22Rv1 (cell line): Measurements from ENCODE around the gene YTHDF1.

Experiments
- H3K27ac ChIP-seq: fragments of 450-650 bp; 2 replicates; pipeline ENCODE4 v1.5.1; 2017
- ZFX ChIP-seq: fragments of 450-650 bp; IDR thresholded peaks from 2 replicates; pipeline ENCODE4 v1.6.1; 2017; ENCODE audit warnings: antibody characterized with exemption, borderline replicate concordance
- TF ChIP-seq, protein P1 (sequence below): fragments of 450-650 bp; IDR thresholded peaks from 2 replicates; pipeline ENCODE4 v1.5.1; 2017; ENCODE audit warnings: mild to moderate bottlenecking

Gene YTHDF1

DNA sequence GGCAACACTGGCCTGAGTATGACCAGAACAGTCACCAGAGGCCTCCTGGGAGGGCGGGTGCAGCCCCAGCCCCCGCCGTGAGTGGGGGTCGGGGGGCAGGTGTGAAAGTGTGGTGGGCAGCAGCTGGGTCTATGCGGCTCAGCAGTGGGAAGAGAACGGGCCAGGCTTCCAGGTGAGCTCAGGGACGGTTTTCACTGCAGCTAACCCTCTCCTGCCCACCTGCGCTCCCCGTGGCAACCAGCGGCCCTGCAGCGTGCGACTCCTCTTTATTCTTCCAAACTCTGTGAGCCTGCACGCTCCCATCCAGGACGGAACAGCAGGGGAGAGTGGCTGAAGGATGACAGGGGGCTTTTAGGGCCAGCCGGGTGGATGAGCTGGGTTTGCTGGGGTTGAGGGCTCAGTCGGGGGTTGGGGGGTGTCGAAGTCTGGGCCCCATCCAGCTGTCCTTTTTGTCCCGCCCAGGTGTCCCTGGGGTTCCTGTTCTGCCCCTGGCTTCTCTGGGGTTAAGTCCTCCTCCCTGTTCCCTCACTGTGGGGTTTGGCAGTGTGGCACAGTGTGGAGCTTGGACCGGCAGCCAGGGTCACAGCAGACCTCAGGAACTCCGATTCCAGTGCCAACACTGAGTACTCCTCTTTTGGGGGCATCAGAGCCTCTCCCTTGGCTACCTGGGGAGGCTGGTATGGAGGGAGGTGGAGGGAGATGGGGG lies 18.9 kb upstream of the YTHDF1 start:
- no peak overlapping the region for H3K27ac ChIP-seq
- TF ChIP-seq, protein P1, sequence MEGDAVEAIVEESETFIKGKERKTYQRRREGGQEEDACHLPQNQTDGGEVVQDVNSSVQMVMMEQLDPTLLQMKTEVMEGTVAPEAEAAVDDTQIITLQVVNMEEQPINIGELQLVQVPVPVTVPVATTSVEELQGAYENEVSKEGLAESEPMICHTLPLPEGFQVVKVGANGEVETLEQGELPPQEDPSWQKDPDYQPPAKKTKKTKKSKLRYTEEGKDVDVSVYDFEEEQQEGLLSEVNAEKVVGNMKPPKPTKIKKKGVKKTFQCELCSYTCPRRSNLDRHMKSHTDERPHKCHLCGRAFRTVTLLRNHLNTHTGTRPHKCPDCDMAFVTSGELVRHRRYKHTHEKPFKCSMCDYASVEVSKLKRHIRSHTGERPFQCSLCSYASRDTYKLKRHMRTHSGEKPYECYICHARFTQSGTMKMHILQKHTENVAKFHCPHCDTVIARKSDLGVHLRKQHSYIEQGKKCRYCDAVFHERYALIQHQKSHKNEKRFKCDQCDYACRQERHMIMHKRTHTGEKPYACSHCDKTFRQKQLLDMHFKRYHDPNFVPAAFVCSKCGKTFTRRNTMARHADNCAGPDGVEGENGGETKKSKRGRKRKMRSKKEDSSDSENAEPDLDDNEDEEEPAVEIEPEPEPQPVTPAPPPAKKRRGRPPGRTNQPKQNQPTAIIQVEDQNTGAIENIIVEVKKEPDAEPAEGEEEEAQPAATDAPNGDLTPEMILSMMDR: peak; percentile 77
- TF ChIP-seq ZFX: no peak

DNA sequence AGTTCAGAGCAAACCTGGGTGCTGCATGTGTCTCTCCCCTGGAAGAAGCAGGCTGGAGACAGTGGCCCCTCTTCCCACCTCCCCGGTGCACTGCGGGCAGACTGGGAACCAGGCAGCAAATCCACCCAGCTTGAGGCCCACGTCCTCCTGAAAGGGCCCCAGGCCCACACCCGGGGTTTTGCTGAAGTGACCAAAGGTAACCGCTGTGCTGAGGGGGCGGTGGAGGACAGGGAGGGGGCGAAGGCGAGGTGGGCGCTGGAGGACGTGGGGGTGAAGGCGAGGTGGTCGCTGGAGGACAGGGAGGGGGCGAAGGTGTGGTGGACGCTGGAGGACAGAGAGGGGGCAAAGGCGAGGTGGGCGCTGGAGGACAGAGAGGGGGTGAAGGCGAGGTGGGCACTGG lies 18.0 kb upstream of the YTHDF1 start:
- TF ChIP-seq, protein P1: no peak
- no peak for TF ChIP-seq ZFX
- no peak overlapping the region for H3K27ac ChIP-seq

DNA sequence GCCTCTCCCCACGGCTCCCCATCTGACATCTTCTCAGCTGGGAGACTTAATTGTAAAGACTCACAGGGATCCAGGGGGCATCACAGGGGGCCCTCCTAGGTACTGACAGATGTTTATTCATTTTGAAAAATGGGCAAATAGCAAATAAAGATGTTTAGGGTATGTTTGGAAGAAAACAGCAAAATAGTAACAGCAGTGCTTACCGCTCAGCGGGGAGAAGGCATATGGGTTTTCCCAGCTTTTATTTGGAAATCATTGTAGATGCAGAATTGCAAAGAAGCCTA lies 17.1 kb upstream of the YTHDF1 start:
- TF ChIP-seq, protein P1: no peak
- TF ChIP-seq ZFX: no peak
- H3K27ac ChIP-seq: no peak overlapping the region

- TF ChIP-seq ZFX: no peak
- TF ChIP-seq, protein P1: no peak
- no peak overlapping the region for H3K27ac ChIP-seq
Observed at GRCh38 chr20:63232235-63233060, 16.5 kb upstream of the YTHDF1 start.

DNA sequence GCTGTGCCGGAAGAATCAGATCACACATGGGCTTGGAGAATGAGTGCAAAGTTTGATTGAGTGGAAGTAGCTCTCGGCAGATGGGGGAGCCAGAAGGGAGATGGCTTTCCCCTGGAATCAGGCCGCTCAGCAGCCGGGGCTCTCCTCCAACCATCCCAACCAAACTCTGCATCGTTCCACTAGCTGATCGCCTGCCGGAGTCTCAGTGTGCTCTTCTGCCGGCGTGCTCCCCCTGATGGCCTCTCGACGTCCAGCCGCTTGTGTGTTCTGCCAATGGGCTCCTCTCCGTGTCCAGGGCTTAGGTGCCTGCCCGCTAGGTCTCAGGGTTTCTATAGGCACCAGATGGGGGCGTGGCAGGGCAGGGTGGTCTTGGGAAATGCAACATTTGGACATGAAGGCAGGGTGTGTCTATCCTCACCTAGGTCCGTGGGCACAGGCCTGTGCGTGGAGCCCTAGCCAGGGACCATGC lies 14.9 kb upstream of the YTHDF1 start:
- no peak for TF ChIP-seq ZFX
- TF ChIP-seq, protein P1: peak; percentile 78
- H3K27ac ChIP-seq: no peak overlapping the region

DNA sequence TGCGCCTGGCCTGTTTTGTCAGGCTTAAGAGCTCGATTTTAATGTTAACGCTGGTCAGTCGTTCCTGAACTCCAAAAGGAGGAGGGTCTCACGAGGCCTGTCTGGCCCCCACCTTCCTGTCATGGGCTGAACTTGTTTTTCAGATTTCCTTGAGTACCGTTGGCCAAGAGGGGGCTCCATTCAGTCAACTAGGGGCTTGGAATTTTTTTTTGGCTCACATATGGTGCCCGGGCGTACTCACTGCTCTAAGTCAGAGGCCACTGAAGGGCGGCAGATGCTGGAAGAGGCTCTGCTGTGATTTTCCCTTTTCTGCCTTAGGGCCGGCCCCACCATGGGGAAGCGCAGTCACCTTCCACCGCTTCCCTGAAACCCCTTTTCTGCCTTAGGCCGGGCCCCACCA lies 12.9 kb upstream of the YTHDF1 start:
- H3K27ac ChIP-seq: no peak overlapping the region
- no peak for TF ChIP-seq ZFX
- TF ChIP-seq, protein P1: no peak

- no peak overlapping the region for H3K27ac ChIP-seq
- TF ChIP-seq, protein P1: no peak
- TF ChIP-seq ZFX: no peak
Observed at GRCh38 chr20:63227260-63227659, 11.3 kb upstream of the YTHDF1 start.
